SU-DHL-6 (cell line): ENCODE measurements around the gene PCMT1.

ENCODE experiments used
- EZH2phosphoT487 ChIP-seq: fragments of 200-600 bp; sonication (generic), shearing (Covaris generic); conservative IDR thresholded peaks from 2 replicates; pipeline ENCODE4 v1.6.1; 2018; ENCODE audit warnings: mild to moderate bottlenecking, antibody characterized with exemption, low read length, moderate library complexity, mixed read lengths
- TF ChIP-seq, protein P1 (sequence below): fragments of 200-600 bp; sonication (generic); IDR thresholded peaks from one replicate; pipeline ENCODE4 v1.5.1; 2017; ENCODE audit warnings: antibody characterized with exemption, mild to moderate bottlenecking, low read length, moderate library complexity; ENCODE audit not compliant: insufficient read depth, poor library complexity, severe bottlenecking

DNA sequence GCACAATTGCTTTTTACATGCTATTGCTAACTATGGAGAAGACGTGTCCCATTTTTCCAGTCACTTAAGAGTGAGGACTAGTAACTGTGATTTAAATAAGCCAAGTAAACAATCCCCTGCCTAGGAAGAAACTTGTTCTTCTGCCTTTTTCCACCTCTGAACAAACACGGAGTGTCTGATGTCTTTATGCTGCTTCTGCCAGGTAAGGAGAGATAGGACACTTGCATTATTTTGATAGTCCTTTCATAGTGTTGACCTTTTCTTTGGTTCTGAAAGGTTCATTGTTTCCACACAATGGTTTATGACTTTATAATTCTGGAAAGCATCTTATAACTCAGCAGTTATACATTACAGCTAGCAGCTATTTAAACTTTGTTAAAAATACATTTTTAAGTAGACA, 106.2 kb downstream of the PCMT1 start:
- TF ChIP-seq, protein P1, sequence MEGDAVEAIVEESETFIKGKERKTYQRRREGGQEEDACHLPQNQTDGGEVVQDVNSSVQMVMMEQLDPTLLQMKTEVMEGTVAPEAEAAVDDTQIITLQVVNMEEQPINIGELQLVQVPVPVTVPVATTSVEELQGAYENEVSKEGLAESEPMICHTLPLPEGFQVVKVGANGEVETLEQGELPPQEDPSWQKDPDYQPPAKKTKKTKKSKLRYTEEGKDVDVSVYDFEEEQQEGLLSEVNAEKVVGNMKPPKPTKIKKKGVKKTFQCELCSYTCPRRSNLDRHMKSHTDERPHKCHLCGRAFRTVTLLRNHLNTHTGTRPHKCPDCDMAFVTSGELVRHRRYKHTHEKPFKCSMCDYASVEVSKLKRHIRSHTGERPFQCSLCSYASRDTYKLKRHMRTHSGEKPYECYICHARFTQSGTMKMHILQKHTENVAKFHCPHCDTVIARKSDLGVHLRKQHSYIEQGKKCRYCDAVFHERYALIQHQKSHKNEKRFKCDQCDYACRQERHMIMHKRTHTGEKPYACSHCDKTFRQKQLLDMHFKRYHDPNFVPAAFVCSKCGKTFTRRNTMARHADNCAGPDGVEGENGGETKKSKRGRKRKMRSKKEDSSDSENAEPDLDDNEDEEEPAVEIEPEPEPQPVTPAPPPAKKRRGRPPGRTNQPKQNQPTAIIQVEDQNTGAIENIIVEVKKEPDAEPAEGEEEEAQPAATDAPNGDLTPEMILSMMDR = no peak
- TF ChIP-seq EZH2phosphoT487 = no peak
